GM13976 (cell line): Measurements from ENCODE around the gene HIVEP2.

ENCODE experiments used
- DNase-seq: peaks from one replicate; pipeline ENCODE4 v3.0.0; 2012; ENCODE audit warnings: low spot score
- in situ Hi-C: fragments of 300-500 bp; cut with MboI; formaldehyde crosslinking; loops from one replicate; pipeline ENCODE4 v1.12.0; 2022; ENCODE audit warnings: low sequenced_read_pairs, mixed read lengths, inconsistent platforms; ENCODE audit not compliant: unreplicated experiment
- TF ChIP-seq, protein P1 (sequence below): IDR thresholded peaks from 2 replicates; pipeline ENCODE4 v1.5.1; 2012; ENCODE audit warnings: borderline replicate concordance, mild to moderate bottlenecking; ENCODE audit not compliant: insufficient read depth; ENCODE audit errors: extremely low read depth, missing control alignments, control extremely low read depth

The HIVEP2 gene

DNA sequence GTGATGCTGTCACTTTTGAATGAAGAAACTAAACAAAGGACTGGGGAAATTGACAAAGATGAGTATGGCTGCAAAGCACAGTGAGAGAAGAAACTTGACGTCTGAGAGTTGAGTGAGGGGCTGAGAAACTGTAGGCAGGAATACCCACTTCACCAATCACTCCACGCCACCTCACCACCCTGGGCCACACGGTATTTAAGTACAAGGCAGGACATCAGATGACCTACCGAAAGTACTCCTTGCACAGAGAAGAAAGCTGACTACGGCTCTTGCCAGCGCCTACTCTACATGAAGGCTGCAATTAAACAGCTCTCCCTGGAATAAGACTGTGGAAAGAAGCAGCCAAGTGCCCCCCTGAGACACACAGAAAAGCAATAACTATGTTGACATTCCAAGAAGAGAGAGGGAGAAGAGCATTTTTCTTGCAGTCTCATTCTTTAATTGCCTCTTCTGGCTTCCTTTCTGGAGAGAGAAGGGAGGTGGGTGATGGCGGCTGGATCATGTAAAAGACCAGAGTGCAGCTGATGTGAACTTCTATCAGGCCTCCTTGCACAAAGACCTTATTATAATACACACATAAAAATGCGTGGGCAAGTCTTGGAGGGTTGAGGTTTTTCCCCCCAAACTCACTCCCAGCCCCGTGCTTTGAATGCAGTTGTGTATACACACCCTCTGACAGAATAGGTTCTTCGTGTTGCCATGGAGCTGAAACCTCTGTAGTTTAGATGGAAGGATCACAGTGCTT, 44.6 kb downstream of the HIVEP2 start:
- TF ChIP-seq, protein P1, sequence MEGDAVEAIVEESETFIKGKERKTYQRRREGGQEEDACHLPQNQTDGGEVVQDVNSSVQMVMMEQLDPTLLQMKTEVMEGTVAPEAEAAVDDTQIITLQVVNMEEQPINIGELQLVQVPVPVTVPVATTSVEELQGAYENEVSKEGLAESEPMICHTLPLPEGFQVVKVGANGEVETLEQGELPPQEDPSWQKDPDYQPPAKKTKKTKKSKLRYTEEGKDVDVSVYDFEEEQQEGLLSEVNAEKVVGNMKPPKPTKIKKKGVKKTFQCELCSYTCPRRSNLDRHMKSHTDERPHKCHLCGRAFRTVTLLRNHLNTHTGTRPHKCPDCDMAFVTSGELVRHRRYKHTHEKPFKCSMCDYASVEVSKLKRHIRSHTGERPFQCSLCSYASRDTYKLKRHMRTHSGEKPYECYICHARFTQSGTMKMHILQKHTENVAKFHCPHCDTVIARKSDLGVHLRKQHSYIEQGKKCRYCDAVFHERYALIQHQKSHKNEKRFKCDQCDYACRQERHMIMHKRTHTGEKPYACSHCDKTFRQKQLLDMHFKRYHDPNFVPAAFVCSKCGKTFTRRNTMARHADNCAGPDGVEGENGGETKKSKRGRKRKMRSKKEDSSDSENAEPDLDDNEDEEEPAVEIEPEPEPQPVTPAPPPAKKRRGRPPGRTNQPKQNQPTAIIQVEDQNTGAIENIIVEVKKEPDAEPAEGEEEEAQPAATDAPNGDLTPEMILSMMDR = no peak
- DNase-seq = no peak
- in situ Hi-C loops = no loop called here

GRCh38 chr6:142898927-142899895, 45.8 kb downstream of the HIVEP2 start:
- DNase-seq = no peak
- in situ Hi-C loops = no loop called here
- TF ChIP-seq, protein P1 = no peak

GRCh38 chr6:142897659-142898058, 47.3 kb downstream of the HIVEP2 start:
- in situ Hi-C loops = no loop called here
- TF ChIP-seq, protein P1 = no peak
- no peak for DNase-seq

DNA sequence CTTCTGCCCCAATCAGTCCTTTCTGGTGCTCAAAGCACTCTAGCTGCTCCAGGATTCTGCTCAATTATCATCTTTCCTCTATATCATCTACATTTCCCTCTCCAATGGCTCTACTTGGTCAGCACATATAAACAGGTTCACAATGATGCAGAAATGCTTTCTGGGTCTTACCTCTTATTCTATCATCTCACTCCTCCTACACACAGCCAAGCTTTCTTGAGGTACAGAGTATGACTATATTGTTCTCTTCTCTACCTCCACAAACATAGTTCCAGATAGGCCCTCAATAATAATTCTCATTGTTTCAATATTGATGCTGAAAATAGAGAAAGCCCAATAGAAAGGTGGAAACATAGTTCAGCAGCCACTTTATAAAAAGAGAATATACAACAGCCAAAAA, 48.2 kb downstream of the HIVEP2 start:
- in situ Hi-C loops = no loop called here
- no peak for DNase-seq
- TF ChIP-seq, protein P1 = no peak

- TF ChIP-seq, protein P1 = no peak
- in situ Hi-C loops = no loop called here
Measured at GRCh38 chr6:142893088-142893487, 51.9 kb downstream of the HIVEP2 start.

GRCh38 chr6:142892254-142893021, 52.5 kb downstream of the HIVEP2 start:
- no peak for DNase-seq

More at GRCh38 chr6:142893088-142893487, 51.9 kb downstream of the HIVEP2 start:
- DNase-seq = no peak

More at GRCh38 chr6:142892254-142893021, 52.5 kb downstream of the HIVEP2 start:
- in situ Hi-C loops = no loop called here
- TF ChIP-seq, protein P1 = no peak
